WTC11 (cell line): ENCODE results near the gene PCDH9. TPM values are rescaled to one million over a fixed set of nuclear protein-coding genes. Genes with fewer than 3 reads are reported as not detected.

Source experiments
- ATAC-seq: fragments of 200-7000 bp; cut with Tn5 transposase; 2 replicates; pipeline ENCODE4 v1.10.0; 2021; ENCODE audit warnings: mild to moderate bottlenecking, moderate library complexity
- CTCF ChIA-PET: fragments of 300-600 bp; sonication (Branson Sonifier 250); formaldehyde crosslinking; loops from one replicate; lab custom pipeline; 2021; ENCODE audit warnings: antibody characterized with exemption; lab: Charles Lee
- POLR2A ChIA-PET: fragments of 350-600 bp; sonication (Branson Sonifier 250); formaldehyde crosslinking; loops from one replicate; lab custom pipeline; 2021; ENCODE audit warnings: antibody characterized with exemption; lab: Charles Lee
- DNase-seq: peaks from one replicate; pipeline ENCODE4 v3.0.0; 2021; ENCODE audit warnings: low spot score
- H3K27ac Mint-ChIP-seq: 2 replicates; pipeline ENCODE4 v1.8.0; 2021; ENCODE audit warnings: mixed read lengths
- H3K27me3 Mint-ChIP-seq: 2 replicates; pipeline ENCODE4 v1.8.0; 2021; ENCODE audit warnings: low read depth, mild to moderate bottlenecking, moderate library complexity, mixed read lengths
- H3K36me3 Mint-ChIP-seq: 2 replicates; pipeline ENCODE4 v1.8.0; 2021; ENCODE audit warnings: mixed read lengths
- H3K4me1 Mint-ChIP-seq: 2 replicates; pipeline ENCODE4 v1.8.0; 2022; ENCODE audit warnings: mixed read lengths
- H3K4me3 Mint-ChIP-seq: 2 replicates; pipeline ENCODE4 v1.8.0; 2021; ENCODE audit warnings: mild to moderate bottlenecking, moderate library complexity, mixed read lengths
- H3K9me3 Mint-ChIP-seq: 2 replicates; pipeline ENCODE4 v1.8.0; 2021; ENCODE audit warnings: mixed read lengths
- ATF1 ChIP-seq: sonication (generic); formaldehyde crosslinking; IDR thresholded peaks from 2 replicates; pipeline ENCODE4 v1.8.1; 2023; ENCODE audit warnings: mild to moderate bottlenecking, moderate library complexity, missing genetic modification reagents
- EMX1 ChIP-seq: fragments of 250-450 bp; sonication (Bioruptor Pico); IDR thresholded peaks from 2 replicates; pipeline ENCODE4 v1.8.0; 2021; ENCODE audit warnings: mild to moderate bottlenecking
- ESRRA ChIP-seq: sonication (generic); formaldehyde crosslinking; IDR thresholded peaks from 2 replicates; pipeline ENCODE4 v1.8.1; 2022; ENCODE audit warnings: mild to moderate bottlenecking, missing genetic modification reagents, borderline replicate concordance
- FOXK1 ChIP-seq: sonication (generic); formaldehyde crosslinking; IDR thresholded peaks from 2 replicates; pipeline ENCODE4 v1.8.0; 2022; ENCODE audit warnings: mild to moderate bottlenecking, moderate library complexity, missing genetic modification reagents
- GRHL2 ChIP-seq: fragments of 250-450 bp; sonication (Bioruptor Pico); IDR thresholded peaks from 2 replicates; pipeline ENCODE4 v1.8.0; 2022; ENCODE audit warnings: mild to moderate bottlenecking, moderate library complexity; ENCODE audit not compliant: insufficient replicate concordance, severe bottlenecking
- IRF2 ChIP-seq: sonication (generic); formaldehyde crosslinking; IDR thresholded peaks from 2 replicates; pipeline ENCODE4 v1.8.0; 2022; ENCODE audit warnings: low read depth, missing genetic modification reagents, borderline replicate concordance
- JAZF1 ChIP-seq: fragments of 250-450 bp; sonication (Bioruptor Pico); IDR thresholded peaks from 2 replicates; pipeline ENCODE4 v1.9.0; 2021; ENCODE audit warnings: moderate library complexity, mild to moderate bottlenecking, inconsistent platforms
- NFE2L1 ChIP-seq: sonication (generic); formaldehyde crosslinking; IDR thresholded peaks from 2 replicates; pipeline ENCODE4 v1.8.1; 2023; ENCODE audit warnings: missing genetic modification reagents
- NR1H2 ChIP-seq: sonication (generic); formaldehyde crosslinking; IDR thresholded peaks from 2 replicates; pipeline ENCODE4 v1.9.0; 2021; ENCODE audit warnings: mild to moderate bottlenecking, moderate library complexity, missing genetic modification reagents
- NR3C1 ChIP-seq: sonication (generic); formaldehyde crosslinking; conservative IDR thresholded peaks from 2 replicates; pipeline ENCODE4 v1.8.1; 2023; ENCODE audit warnings: low read depth, mild to moderate bottlenecking, missing genetic modification reagents
- RELA ChIP-seq: sonication (generic); formaldehyde crosslinking; IDR thresholded peaks from 2 replicates; pipeline ENCODE4 v1.8.1; 2022; ENCODE audit warnings: missing genetic modification reagents, mild to moderate bottlenecking, borderline replicate concordance
- TEAD1 ChIP-seq: sonication (generic); formaldehyde crosslinking; IDR thresholded peaks from 2 replicates; pipeline ENCODE4 v1.8.0; 2022; ENCODE audit warnings: mild to moderate bottlenecking, missing genetic modification reagents
- TEAD4 ChIP-seq: sonication (generic); formaldehyde crosslinking; IDR thresholded peaks from 2 replicates; pipeline ENCODE4 v1.8.0; 2022; ENCODE audit warnings: mild to moderate bottlenecking, missing genetic modification reagents
- TP53 ChIP-seq: sonication (generic); formaldehyde crosslinking; IDR thresholded peaks from 2 replicates; pipeline ENCODE4 v1.8.1; 2023; ENCODE audit warnings: mild to moderate bottlenecking, missing genetic modification reagents
- ZNF121 ChIP-seq: sonication (generic); formaldehyde crosslinking; IDR thresholded peaks from 2 replicates; pipeline ENCODE4 v1.8.0; 2023; ENCODE audit warnings: missing genetic modification reagents
- ZNF396 ChIP-seq: fragments of 250-450 bp; sonication (Bioruptor Pico); IDR thresholded peaks from 2 replicates; pipeline ENCODE4 v1.8.0; 2021; ENCODE audit warnings: mild to moderate bottlenecking, moderate library complexity, borderline replicate concordance
- total RNA-seq: library from RNA; stranded (reverse); gene quantifications from 3 replicates; pipeline ENCODE4 v1.2.3, GENCODE V29; 2021
- TF ChIP-seq, protein P1 (sequence below): sonication (generic); formaldehyde crosslinking; IDR thresholded peaks from 2 replicates; pipeline ENCODE4 v1.8.0; 2022; ENCODE audit warnings: mild to moderate bottlenecking, missing genetic modification reagents
- TF ChIP-seq, protein P2 (sequence below): sonication (generic); formaldehyde crosslinking; IDR thresholded peaks from 2 replicates; pipeline ENCODE4 v1.8.0; 2022; ENCODE audit warnings: mild to moderate bottlenecking, missing genetic modification reagents
- TF ChIP-seq, protein P3 (sequence below): fragments of 250-450 bp; sonication (Bioruptor Pico); IDR thresholded peaks from 2 replicates; pipeline ENCODE4 v2.1.2; 2022; ENCODE audit warnings: mild to moderate bottlenecking, moderate library complexity
- TF ChIP-seq, protein P4 (sequence below): sonication (generic); formaldehyde crosslinking; IDR thresholded peaks from 2 replicates; pipeline ENCODE4 v1.8.0; 2023; ENCODE audit warnings: missing genetic modification reagents, mild to moderate bottlenecking, borderline replicate concordance
- TF ChIP-seq, protein P5 (sequence below): sonication (generic); formaldehyde crosslinking; IDR thresholded peaks from 2 replicates; pipeline ENCODE4 v1.8.0; 2022; ENCODE audit warnings: mild to moderate bottlenecking, missing genetic modification reagents
- TF ChIP-seq, protein P6 (sequence below): sonication (generic); formaldehyde crosslinking; IDR thresholded peaks from 2 replicates; pipeline ENCODE4 v1.8.1; 2022; ENCODE audit warnings: missing genetic modification reagents, borderline replicate concordance
- TF ChIP-seq, protein P7 (sequence below): sonication (generic); formaldehyde crosslinking; IDR thresholded peaks from 2 replicates; pipeline ENCODE4 v1.8.1; 2022; ENCODE audit warnings: low read depth, mild to moderate bottlenecking, moderate library complexity, missing genetic modification reagents, borderline replicate concordance

Gene PCDH9
- total RNA-seq, 1 experiment from 2014 or later = 0.48 TPM

DNA sequence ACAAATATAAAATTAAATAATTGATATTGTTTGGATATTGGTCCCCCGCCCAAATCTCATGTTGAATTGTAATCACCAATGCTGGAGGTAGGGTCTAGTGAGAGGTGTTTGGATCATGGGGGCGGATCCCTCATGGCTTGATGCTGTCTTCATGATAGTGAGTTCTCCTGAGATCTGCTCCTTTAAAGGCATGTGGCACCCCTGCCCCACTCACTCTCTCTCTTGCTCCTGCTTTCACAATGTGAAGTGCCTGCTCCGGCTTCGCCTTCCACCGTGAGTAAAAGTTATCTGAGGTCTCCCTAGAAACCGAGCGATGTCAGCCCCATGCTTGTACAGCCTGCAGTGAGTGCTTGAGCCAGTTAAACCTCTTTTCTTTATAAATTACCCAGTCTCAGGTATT is 248.2 kb downstream of the PCDH9 start:
- CTCF ChIA-PET = no interaction called here
- TF ChIP-seq RELA = no peak
- TF ChIP-seq, protein P1, sequence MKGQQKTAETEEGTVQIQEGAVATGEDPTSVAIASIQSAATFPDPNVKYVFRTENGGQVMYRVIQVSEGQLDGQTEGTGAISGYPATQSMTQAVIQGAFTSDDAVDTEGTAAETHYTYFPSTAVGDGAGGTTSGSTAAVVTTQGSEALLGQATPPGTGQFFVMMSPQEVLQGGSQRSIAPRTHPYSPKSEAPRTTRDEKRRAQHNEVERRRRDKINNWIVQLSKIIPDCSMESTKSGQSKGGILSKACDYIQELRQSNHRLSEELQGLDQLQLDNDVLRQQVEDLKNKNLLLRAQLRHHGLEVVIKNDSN (CRISPR knock-in tag) = no peak
- no peak for TF ChIP-seq TEAD4 (CRISPR knock-in tag)
- TF ChIP-seq ATF1 (CRISPR knock-in tag) = no peak
- no peak for TF ChIP-seq NR3C1 (CRISPR knock-in tag)
- no peak for TF ChIP-seq NR1H2 (CRISPR knock-in tag)
- TF ChIP-seq ZNF121 (CRISPR knock-in tag) = no peak
- TF ChIP-seq GRHL2 (CRISPR knock-in tag) = no peak
- TF ChIP-seq ESRRA (CRISPR knock-in tag) = no peak
- TF ChIP-seq, protein P2, sequence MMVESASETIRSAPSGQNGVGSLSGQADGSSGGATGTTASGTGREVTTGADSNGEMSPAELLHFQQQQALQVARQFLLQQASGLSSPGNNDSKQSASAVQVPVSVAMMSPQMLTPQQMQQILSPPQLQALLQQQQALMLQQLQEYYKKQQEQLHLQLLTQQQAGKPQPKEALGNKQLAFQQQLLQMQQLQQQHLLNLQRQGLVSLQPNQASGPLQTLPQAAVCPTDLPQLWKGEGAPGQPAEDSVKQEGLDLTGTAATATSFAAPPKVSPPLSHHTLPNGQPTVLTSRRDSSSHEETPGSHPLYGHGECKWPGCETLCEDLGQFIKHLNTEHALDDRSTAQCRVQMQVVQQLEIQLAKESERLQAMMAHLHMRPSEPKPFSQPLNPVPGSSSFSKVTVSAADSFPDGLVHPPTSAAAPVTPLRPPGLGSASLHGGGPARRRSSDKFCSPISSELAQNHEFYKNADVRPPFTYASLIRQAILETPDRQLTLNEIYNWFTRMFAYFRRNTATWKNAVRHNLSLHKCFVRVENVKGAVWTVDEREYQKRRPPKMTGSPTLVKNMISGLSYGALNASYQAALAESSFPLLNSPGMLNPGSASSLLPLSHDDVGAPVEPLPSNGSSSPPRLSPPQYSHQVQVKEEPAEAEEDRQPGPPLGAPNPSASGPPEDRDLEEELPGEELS (CRISPR knock-in tag) = no peak
- no peak for TF ChIP-seq NFE2L1 (CRISPR knock-in tag)
- TF ChIP-seq, protein P3, sequence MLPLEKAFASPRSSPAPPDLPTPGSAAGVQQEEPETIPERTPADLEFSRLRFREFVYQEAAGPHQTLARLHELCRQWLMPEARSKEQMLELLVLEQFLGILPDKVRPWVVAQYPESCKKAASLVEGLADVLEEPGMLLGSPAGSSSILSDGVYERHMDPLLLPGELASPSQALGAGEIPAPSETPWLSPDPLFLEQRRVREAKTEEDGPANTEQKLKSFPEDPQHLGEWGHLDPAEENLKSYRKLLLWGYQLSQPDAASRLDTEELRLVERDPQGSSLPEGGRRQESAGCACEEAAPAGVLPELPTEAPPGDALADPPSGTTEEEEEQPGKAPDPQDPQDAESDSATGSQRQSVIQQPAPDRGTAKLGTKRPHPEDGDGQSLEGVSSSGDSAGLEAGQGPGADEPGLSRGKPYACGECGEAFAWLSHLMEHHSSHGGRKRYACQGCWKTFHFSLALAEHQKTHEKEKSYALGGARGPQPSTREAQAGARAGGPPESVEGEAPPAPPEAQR = no peak
- TF ChIP-seq, protein P4, sequence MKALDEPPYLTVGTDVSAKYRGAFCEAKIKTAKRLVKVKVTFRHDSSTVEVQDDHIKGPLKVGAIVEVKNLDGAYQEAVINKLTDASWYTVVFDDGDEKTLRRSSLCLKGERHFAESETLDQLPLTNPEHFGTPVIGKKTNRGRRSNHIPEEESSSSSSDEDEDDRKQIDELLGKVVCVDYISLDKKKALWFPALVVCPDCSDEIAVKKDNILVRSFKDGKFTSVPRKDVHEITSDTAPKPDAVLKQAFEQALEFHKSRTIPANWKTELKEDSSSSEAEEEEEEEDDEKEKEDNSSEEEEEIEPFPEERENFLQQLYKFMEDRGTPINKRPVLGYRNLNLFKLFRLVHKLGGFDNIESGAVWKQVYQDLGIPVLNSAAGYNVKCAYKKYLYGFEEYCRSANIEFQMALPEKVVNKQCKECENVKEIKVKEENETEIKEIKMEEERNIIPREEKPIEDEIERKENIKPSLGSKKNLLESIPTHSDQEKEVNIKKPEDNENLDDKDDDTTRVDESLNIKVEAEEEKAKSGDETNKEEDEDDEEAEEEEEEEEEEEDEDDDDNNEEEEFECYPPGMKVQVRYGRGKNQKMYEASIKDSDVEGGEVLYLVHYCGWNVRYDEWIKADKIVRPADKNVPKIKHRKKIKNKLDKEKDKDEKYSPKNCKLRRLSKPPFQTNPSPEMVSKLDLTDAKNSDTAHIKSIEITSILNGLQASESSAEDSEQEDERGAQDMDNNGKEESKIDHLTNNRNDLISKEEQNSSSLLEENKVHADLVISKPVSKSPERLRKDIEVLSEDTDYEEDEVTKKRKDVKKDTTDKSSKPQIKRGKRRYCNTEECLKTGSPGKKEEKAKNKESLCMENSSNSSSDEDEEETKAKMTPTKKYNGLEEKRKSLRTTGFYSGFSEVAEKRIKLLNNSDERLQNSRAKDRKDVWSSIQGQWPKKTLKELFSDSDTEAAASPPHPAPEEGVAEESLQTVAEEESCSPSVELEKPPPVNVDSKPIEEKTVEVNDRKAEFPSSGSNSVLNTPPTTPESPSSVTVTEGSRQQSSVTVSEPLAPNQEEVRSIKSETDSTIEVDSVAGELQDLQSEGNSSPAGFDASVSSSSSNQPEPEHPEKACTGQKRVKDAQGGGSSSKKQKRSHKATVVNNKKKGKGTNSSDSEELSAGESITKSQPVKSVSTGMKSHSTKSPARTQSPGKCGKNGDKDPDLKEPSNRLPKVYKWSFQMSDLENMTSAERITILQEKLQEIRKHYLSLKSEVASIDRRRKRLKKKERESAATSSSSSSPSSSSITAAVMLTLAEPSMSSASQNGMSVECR (CRISPR knock-in tag) = no peak
- TF ChIP-seq JAZF1 (CRISPR knock-in tag) = no peak
- no peak for TF ChIP-seq ZNF396 (CRISPR knock-in tag)
- no peak for TF ChIP-seq IRF2 (CRISPR knock-in tag)
- no peak for TF ChIP-seq TP53 (CRISPR knock-in tag)
- TF ChIP-seq EMX1 (CRISPR knock-in tag) = no peak
- no peaks in the 10 kb centered on the region for H3K36me3 Mint-ChIP-seq
- ATAC-seq = no peak; the same call in 1 of the 2 replicates
- H3K4me1 Mint-ChIP-seq = no peaks in the 10 kb centered on the region
- no peaks in the 10 kb centered on the region for H3K27me3 Mint-ChIP-seq
- H3K4me3 Mint-ChIP-seq = no peak overlapping the region
- no peak overlapping the region for H3K27ac Mint-ChIP-seq
- DNase-seq = no peak
- POLR2A ChIA-PET = no interaction called here
- no peaks in the 10 kb centered on the region for H3K9me3 Mint-ChIP-seq

DNA sequence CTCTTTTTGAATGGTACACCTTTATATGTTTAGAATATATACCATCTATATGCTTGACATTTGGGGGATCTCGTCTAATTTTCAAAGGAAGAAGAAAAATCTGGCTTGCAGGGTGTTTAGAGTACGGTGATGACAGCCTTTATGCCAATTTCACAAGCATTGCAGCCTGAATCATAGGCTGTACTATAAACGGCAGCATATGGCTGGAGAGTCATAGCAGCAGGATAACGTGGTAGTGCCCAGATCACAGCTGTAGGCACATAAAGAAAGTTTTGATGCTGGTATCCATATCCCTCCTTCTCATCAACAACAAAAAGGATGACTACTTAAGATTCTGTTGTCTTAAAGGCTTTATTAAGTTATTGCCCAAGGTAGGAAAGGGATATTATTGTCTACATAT is 253.0 kb downstream of the PCDH9 start:
- Mint-ChIP-seq H3K36me3 (no peaks in the 10 kb centered on the region), H3K4me3 (no peak overlapping the region), H3K4me1 (peaks cover 16% of the 10 kb centered on the region), H3K9me3 (no peaks in the 10 kb centered on the region), H3K27ac (no peak overlapping the region), H3K27me3 (no peaks in the 10 kb centered on the region)
- POLR2A ChIA-PET = no interaction called here
- ATAC-seq (no peak), DNase-seq (no peak)
- CTCF ChIA-PET = no interaction called here
- TF ChIP-seq, protein P5, sequence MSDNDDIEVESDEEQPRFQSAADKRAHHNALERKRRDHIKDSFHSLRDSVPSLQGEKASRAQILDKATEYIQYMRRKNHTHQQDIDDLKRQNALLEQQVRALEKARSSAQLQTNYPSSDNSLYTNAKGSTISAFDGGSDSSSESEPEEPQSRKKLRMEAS (CRISPR knock-in tag) = no peak
- TF ChIP-seq RELA (no peak), TEAD1 (CRISPR knock-in tag) (no peak), FOXK1 (CRISPR knock-in tag) (no peak)
- TF ChIP-seq, protein P6, sequence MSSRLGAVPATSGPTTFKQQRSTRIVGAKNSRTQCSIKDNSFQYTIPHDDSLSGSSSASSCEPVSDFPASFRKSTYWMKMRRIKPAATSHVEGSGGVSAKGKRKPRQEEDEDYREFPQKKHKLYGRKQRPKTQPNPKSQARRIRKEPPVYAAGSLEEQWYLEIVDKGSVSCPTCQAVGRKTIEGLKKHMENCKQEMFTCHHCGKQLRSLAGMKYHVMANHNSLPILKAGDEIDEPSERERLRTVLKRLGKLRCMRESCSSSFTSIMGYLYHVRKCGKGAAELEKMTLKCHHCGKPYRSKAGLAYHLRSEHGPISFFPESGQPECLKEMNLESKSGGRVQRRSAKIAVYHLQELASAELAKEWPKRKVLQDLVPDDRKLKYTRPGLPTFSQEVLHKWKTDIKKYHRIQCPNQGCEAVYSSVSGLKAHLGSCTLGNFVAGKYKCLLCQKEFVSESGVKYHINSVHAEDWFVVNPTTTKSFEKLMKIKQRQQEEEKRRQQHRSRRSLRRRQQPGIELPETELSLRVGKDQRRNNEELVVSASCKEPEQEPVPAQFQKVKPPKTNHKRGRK (CRISPR knock-in tag) = no peak
- TF ChIP-seq, protein P7, sequence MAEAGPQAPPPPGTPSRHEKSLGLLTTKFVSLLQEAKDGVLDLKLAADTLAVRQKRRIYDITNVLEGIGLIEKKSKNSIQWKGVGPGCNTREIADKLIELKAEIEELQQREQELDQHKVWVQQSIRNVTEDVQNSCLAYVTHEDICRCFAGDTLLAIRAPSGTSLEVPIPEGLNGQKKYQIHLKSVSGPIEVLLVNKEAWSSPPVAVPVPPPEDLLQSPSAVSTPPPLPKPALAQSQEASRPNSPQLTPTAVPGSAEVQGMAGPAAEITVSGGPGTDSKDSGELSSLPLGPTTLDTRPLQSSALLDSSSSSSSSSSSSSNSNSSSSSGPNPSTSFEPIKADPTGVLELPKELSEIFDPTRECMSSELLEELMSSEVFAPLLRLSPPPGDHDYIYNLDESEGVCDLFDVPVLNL (CRISPR knock-in tag) = no peak
